ENCODE data around the gene REG1A.

Gene REG1A

DNA sequence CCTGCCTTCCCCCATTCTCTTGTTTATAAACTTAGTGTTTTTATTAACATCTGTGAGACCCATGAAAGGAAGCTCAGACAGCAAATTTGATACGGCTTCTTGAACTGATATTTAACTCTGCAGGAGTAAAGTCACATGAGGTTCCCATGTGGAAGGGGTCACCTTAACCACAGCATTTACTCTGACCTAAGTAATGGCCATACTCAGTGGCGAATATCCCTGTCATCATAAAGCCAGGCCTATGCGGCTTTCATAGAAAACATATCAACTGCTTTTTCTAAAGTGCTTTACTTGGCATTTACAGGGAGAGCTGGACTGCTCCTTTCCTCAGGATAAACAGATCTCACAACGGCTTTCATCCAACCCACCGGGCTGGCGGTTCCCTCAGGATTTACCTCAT, 9.0 kb downstream of the REG1A start:
- DNase-seq: no peak

DNA sequence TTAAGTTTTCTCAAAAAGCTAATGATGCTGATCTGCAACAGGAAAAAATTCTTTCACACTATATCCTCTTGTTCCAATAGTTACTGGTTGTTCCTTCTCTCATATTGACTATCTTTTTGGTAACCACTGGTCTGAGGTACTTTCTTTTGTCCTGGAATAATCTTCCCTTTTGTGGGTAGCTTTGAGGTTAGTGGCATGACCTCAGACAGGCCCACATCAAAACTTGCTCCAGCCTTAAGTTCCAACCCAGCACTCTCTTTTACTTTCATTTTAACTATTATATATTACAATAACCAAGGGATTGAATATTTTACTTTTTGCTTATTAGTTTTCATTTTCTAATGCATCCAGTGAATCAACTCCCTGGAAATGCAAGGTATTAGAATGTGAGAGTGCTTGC, 9.5 kb downstream of the REG1A start:
- no peak for DNase-seq

DNA sequence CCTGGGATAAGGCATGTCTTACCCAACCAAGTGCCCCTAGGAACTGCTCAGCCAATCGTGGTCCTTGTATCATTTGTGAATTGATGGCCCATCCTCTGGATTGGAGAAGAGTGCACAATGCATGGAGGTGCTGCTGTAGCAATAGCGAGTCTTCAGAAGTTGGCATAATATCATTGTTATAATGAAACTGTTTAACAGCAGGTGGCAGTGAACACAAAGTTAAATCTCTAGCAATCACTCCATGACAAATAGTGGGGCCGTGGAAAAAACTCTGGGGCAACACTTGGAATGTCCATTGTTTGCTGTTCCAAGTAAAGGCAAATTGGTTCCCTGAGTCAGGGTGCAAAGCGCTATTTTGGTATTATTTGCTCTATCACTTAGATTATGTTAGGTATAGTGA, 11.4 kb downstream of the REG1A start:
- DNase-seq: no peak

DNA sequence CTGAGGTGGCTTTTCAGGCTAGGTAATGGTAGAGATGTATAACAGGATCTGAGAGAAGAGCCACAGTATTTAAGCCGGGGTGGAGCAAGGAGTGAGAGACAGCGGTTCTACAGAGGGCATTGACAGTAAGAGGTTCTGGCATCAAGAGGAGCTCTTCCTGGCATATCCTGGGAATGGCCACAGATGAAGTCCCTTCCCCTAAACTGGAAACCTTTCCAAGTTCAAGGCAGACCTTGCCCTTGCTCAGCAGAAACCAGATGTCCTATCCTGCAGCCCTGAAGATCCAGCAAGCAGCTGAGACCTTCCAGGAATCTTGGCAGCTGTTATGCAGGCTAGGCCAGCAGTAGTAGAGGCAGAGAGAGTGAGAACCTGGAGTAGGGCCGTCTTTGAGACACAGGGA, 18.1 kb downstream of the REG1A start:
- no peak for DNase-seq

DNA sequence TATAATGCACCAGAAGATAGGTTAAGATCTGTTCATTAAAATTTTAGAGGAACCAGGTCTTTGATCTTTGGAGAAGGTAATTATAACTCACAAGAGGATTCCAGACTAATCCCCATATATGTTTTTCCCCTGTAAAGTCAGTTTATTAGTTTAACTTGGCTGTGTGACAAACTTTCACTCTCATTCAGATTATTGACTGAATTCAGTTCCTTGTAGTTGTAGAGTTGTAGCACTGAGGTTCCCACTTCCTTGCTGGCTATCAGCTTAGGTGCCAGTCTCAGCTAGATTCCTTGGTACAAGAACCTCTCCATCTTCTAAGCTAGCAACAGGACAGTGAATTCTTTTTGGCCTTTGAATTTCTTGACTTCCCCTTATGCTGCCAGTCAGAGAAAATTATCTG, 19.1 kb downstream of the REG1A start:
- DNase-seq: no peak

DNA sequence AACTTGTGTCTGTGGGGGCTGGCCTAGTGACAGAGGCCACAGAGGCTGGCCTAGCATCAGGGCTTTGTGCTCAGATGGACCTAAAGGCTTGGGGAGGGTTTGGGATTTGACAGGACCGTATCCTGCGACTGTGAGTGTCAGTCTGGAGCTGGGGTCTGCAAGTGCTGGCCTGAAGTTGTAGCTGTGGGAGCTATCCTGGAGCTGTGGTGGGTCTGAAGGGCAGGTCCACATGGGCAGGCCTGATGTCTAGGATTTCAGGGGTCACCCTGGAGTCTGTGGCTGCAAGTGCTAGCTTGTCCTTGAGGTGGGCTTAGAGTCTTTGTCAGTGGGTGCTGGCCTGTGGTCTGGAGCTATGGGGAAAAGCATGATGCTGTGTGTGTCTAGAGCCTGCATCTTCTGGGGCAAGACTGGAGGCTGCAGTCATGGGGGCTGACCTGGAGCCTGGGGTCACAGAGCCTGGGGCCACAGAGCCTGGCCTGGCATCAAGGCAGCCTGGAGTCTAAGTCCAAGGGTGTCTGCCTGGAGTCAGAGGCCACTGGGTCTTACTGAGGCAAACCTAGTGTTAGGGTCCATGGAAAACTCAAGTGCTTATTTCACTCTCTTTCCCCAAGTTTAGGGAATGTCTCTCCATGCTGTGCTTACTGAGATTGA, 35.7 kb downstream of the REG1A start:
- DNase-seq: no peak

DNA sequence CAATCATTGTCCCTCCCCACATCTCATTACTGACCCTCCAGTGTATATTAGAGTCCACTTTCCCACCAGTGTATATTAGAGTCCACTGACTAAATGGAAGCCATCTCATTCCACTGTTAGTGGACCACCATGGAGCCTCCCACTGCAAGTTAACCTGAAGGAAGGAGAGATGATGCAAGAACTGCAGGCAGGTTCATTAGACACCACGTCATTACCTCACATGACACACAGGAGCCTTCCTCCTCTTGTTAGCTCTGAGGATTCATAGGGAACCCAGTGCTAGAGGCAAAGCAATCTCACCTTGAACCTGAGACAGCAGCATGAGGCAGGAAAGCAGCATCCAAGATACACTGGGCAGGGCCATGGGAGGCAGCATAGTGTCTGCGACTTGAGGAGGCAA, 38.7 kb downstream of the REG1A start:
- DNase-seq: no peak

DNA sequence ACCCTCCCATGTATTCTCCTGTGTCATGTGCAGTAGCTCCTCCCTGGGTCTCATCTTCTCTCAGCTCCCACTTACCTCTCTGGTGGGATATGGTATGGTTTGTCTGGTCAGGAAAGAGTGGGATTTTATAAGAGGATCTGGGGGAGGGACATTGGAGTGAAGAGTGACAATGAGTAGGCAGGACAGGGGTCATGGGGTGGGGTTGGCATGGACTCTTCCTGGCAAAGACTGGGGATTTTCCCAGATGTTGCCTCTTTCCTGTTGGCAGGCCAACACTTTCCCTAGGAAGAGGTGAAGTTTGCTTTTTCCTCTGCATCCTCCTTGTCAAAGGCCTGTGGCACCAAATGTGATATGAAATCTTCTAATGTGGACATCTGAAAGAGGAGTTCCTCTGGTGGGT, 39.4 kb downstream of the REG1A start, which contains the start of gene REG3A:
Gene REG3A (minus strand): TSS at position 101 of the 400 bp plus-strand sequence. CDS start 348 bp downstream, outside the sequence.
- no peak for DNase-seq

DNA sequence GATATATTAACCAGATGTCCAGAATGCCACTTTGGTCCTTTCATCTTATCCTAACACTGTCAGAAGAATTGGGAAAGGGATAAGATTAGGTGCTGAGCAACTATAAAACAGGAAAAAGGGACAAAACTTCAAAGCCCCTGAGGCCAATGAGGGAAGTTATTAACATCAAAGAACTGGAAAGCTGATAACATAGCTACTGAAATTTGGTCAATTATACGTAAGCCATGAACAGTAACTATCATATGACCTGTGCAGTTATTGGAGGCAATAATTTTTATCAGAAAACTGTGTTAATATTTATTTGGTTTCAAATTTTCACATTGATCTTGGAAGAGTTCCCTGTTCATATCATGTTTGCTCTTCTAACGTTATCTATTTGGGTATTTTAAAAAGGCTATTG, 41.8 kb downstream of the REG1A start:
- no peak for DNase-seq

DNA sequence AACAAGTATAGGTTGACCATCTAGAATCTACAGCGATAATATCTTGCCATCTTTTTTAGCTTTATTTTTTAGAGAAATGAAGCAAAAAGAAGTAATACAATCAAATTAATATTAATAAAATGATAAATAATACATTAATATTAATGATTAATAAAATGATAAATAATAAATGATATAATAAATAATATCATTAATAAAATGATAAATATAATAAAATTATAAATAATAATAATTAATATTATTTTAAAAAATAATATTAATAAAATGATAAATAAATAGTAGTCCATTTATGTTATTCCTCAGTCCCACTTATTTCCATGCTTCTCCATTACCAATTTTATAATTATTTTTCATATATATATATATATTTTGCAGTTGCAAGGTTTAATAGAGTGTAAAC, 42.5 kb downstream of the REG1A start:
- no peak for DNase-seq

DNA sequence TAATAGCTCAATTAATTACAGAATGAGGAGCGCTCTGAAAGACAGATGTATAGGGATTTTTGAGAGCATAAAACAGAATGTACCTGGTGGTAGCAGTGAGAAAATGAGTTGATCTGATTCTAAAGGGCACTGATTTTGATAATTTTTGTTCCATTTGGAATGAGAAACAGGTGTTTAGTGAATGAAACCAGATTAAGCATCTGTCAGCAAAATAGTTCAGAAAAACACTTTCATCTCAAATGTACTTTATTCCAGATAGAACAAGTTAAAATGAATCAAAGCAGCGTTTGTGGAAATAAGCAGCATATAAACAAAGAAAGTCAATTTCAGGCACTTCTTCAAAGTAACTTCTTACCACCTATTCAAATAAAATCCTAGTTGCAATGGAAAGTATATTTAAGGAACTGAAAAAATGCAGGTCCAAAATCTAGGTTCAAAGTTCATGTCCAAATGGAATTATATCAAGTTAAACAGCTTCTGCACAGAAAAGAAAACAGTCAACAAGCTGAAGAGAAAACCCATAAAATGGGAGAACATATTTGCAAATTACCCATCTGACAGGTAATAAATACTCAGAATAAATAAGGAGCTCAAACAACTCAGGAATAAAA, 51.2 kb downstream of the REG1A start:
- DNase-seq: no peak

Data from KG1 (cell line).